IMR-90 (cell line): Measurements from ENCODE around the gene GALC. TPM values are rescaled to one million over a fixed set of nuclear protein-coding genes. Genes with fewer than 3 reads are reported as not detected.

Source experiments
- ATAC-seq: fragments of 200-7000 bp; cut with Tn5 transposase; 2 replicates; pipeline ENCODE4 v1.9.1; 2020; ENCODE audit warnings: low read depth, mild to moderate bottlenecking, moderate library complexity
- BruUV-seq: library from RNA; stranded (reverse); fragments of 400-500 nt; replicated peaks from 2 replicates; lab custom pipeline; 2021; lab: Mats Ljungman, UMichigan
- CTCF ChIA-PET: fragments of 300-600 bp; formaldehyde crosslinking; extraction: SDS; loops from one replicate; lab custom pipeline; 2021; ENCODE audit warnings: antibody characterized with exemption; lab: Yijun Ruan, JAX
- POLR2A ChIA-PET: fragments of 300-600 bp; sonication (Branson Sonifier 250); formaldehyde crosslinking; loops from one replicate; lab custom pipeline; 2022; ENCODE audit warnings: antibody characterized with exemption; ENCODE audit not compliant: unreplicated experiment; lab: Charles Lee
- DNase-seq: peaks from one replicate; pipeline ENCODE4 v3.0.0; 2013
- H2AFZ ChIP-seq: replicated peaks from 2 replicates; pipeline ENCODE3; 2013; ENCODE audit warnings: low read length, mild to moderate bottlenecking; ENCODE audit not compliant: poor library complexity
- H2AK5ac ChIP-seq: 2 replicates; pipeline ENCODE4 v1.6.1; 2013; ENCODE audit warnings: low read depth, low read length, inconsistent platforms
- H2AK9ac ChIP-seq: replicated peaks from 2 replicates; pipeline ENCODE3; 2013; ENCODE audit warnings: mild to moderate bottlenecking, low read depth, low read length, moderate library complexity; ENCODE audit not compliant: poor library complexity
- H2BK120ac ChIP-seq: 2 replicates; pipeline ENCODE4 v1.6.1; 2013; ENCODE audit warnings: low read depth, low read length, inconsistent platforms
- H2BK15ac ChIP-seq: 3 replicates; pipeline ENCODE4 v1.6.1; 2013; ENCODE audit warnings: low read depth, low read length, inconsistent platforms
- H2BK20ac ChIP-seq: 2 replicates; pipeline ENCODE4 v1.6.1; 2013; ENCODE audit warnings: low read depth, mild to moderate bottlenecking, inconsistent platforms, low read length, moderate library complexity
- H2BK5ac ChIP-seq: 2 replicates; pipeline ENCODE4 v1.6.1; 2013; ENCODE audit warnings: mild to moderate bottlenecking, low read depth, low read length, inconsistent platforms; ENCODE audit not compliant: poor library complexity, severe bottlenecking
- H3K14ac ChIP-seq: replicated peaks from 2 replicates; pipeline ENCODE4 v1.6.1; 2013; ENCODE audit warnings: low read depth, low read length, inconsistent platforms
- H3K18ac ChIP-seq: 2 replicates; pipeline ENCODE4 v1.6.1; 2013; ENCODE audit warnings: low read depth, low read length, control low read depth
- H3K23ac ChIP-seq: 2 replicates; pipeline ENCODE4 v1.6.1; 2013; ENCODE audit warnings: low read depth, low read length, inconsistent platforms
- H3K27ac ChIP-seq: 2 replicates; pipeline ENCODE4 v1.5.1; 2013; ENCODE audit warnings: mild to moderate bottlenecking, control low read depth, low read length; ENCODE audit not compliant: insufficient read depth
- H3K27me3 ChIP-seq: 2 replicates; pipeline ENCODE4 v1.6.1; 2013; ENCODE audit warnings: low read length; ENCODE audit not compliant: control insufficient read depth, insufficient read depth
- H3K36me3 ChIP-seq: 2 replicates; pipeline ENCODE4 v1.6.1; 2013; ENCODE audit warnings: low read length, mixed read lengths; ENCODE audit not compliant: control insufficient read depth, insufficient read depth
- H3K4ac ChIP-seq: 2 replicates; pipeline ENCODE4 v1.6.1; 2013; ENCODE audit warnings: low read depth, low read length, inconsistent platforms
- H3K4me1 ChIP-seq: 2 replicates; pipeline ENCODE4 v1.6.1; 2013; ENCODE audit warnings: low read length, mixed read lengths; ENCODE audit not compliant: control insufficient read depth, insufficient read depth
- H3K4me2 ChIP-seq: 2 replicates; pipeline ENCODE4 v1.6.1; 2013; ENCODE audit warnings: low read depth, mild to moderate bottlenecking, control low read depth, low read length, moderate library complexity
- H3K4me3 ChIP-seq: 2 replicates; pipeline ENCODE4 v1.5.1; 2013; ENCODE audit warnings: low read depth, mild to moderate bottlenecking, control low read depth, low read length, moderate library complexity; ENCODE audit not compliant: insufficient read depth
- H3K56ac ChIP-seq: 2 replicates; pipeline ENCODE4 v1.6.1; 2013; ENCODE audit warnings: low read length, inconsistent platforms; ENCODE audit not compliant: insufficient read depth; ENCODE audit errors: extremely low read depth
- H3K79me1 ChIP-seq, 2 experiments: 2 replicates each; pipeline ENCODE4 v1.6.1; 2013; ENCODE audit warnings: low read length in 2 of 2, inconsistent platforms in 1 of 2, low read depth in 1 of 2
- H3K9ac ChIP-seq: 2 replicates; pipeline ENCODE4 v1.6.1; 2013; ENCODE audit warnings: low read depth, low read length, control low read depth
- H3K9me1 ChIP-seq: 2 replicates; pipeline ENCODE4 v1.6.1; 2013; ENCODE audit warnings: low read length, inconsistent platforms; ENCODE audit not compliant: insufficient read depth
- H3K9me3 ChIP-seq: 2 replicates; pipeline ENCODE4 v1.6.1; 2013; ENCODE audit warnings: low read length; ENCODE audit not compliant: control insufficient read depth, insufficient read depth
- H4K20me1 ChIP-seq: 2 replicates; pipeline ENCODE4 v1.6.1; 2013; ENCODE audit warnings: low read length, inconsistent platforms; ENCODE audit not compliant: insufficient read depth
- H4K5ac ChIP-seq: 2 replicates; pipeline ENCODE4 v1.6.1; 2013; ENCODE audit warnings: mild to moderate bottlenecking, low read depth, low read length, control low read depth
- H4K8ac ChIP-seq, 2 experiments: 2 replicates each; pipeline ENCODE4 v1.6.1; 2013; ENCODE audit warnings: low read depth in 2 of 2, low read length in 2 of 2, control low read depth in 1 of 2, inconsistent platforms in 1 of 2
- H4K91ac ChIP-seq: 2 replicates; pipeline ENCODE4 v1.6.1; 2013; ENCODE audit warnings: low read depth, low read length, inconsistent platforms; ENCODE audit not compliant: insufficient read depth
- CTCF ChIP-seq: conservative IDR thresholded peaks from 2 replicates; pipeline ENCODE4 v1.5.1; 2012; ENCODE audit warnings: mild to moderate bottlenecking, low read depth, low read length, improper control_type of control experiment
- ELK1 ChIP-seq: fragments of 150-350 bp; IDR thresholded peaks from 2 replicates; pipeline ENCODE4 v1.6.1; 2016; ENCODE audit warnings: low read depth, mild to moderate bottlenecking, low read length, moderate library complexity, borderline replicate concordance
- FOS ChIP-seq: fragments of 150-350 bp; IDR thresholded peaks from 2 replicates; pipeline ENCODE4 v1.6.1; 2016; ENCODE audit warnings: low read depth, low read length
- MAFK ChIP-seq: IDR thresholded peaks from 2 replicates; pipeline ENCODE4 v1.6.1; 2012; ENCODE audit warnings: low read depth, low read length, improper control_type of control experiment
- MAZ ChIP-seq: IDR thresholded peaks from 2 replicates; pipeline ENCODE4 v1.6.1; 2012; ENCODE audit warnings: low read depth, mild to moderate bottlenecking, low read length, improper control_type of control experiment, moderate library complexity, borderline replicate concordance
- MXI1 ChIP-seq: IDR thresholded peaks from 2 replicates; pipeline ENCODE4 v1.6.1; 2012; ENCODE audit warnings: low read depth, mild to moderate bottlenecking, low read length, moderate library complexity, borderline replicate concordance
- POLR2A ChIP-seq: IDR thresholded peaks from 2 replicates; pipeline ENCODE4 v1.6.1; 2012; ENCODE audit warnings: mild to moderate bottlenecking, low read depth, low read length
- RCOR1 ChIP-seq: IDR thresholded peaks from 2 replicates; pipeline ENCODE4 v1.6.1; 2012; ENCODE audit warnings: mild to moderate bottlenecking, low read length, improper control_type of control experiment; ENCODE audit not compliant: insufficient replicate concordance
- RFX5 ChIP-seq: IDR thresholded peaks from 2 replicates; pipeline ENCODE4 v1.8.0; 2012; ENCODE audit warnings: low read depth, mild to moderate bottlenecking, low read length, moderate library complexity
- WGBS, 2 experiments: methylation state at CpG; one replicate each; pipeline versions ENCODE4 v1.1.5 to v1.1.7; 2013; ENCODE audit warnings: missing lambda C conversion rate in 2 of 2; ENCODE audit not compliant: insufficient read length in 1 of 2; ENCODE audit errors: extremely low coverage in 2 of 2; 5-methylcytosine and 5-hydroxymethylcytosine counted together
- dilution Hi-C: fragments of 300-500 bp; cut with HindIII; formaldehyde crosslinking; loops from one replicate; pipeline ENCODE4 v1.14.3; 2018; ENCODE audit warnings: low sequenced_read_pairs; ENCODE audit not compliant: unreplicated experiment
- in situ Hi-C: fragments of 300-500 bp; cut with MboI; formaldehyde crosslinking; loops from 3 replicates; pipeline ENCODE4 v1.14.3; 2019; ENCODE audit warnings: low sequenced_read_pairs, inconsistent platforms, mixed read lengths
- intact Hi-C: fragments of 100-400 bp; cut with micrococcal nuclease; formaldehyde crosslinking; loops from 2 replicates; pipeline ENCODE4 v1.10.0; 2022
- polyA plus RNA-seq, 3 experiments: library from polyadenylated mRNA; depleted of rRNA; stranded (reverse); fragments of >200 nt; gene quantifications; 2 replicates each; pipeline ENCODE4 v1.2.3, GENCODE V29; 2012; ENCODE audit warnings: low replicate concordance in 1 of 3
- total RNA-seq: library from RNA; depleted of rRNA; stranded (reverse); fragments of >200 nt; gene quantifications from 2 replicates; pipeline ENCODE4 v1.2.3, GENCODE V29; 2012
- TF ChIP-seq, protein P1 (sequence below): fragments of 150-350 bp; IDR thresholded peaks from 2 replicates; pipeline ENCODE4 v1.6.1; 2017; ENCODE audit warnings: mild to moderate bottlenecking, antibody characterized with exemption, low read length, low read depth

Gene GALC
- total and polyA plus RNA-seq, 2 of the 4 experiments (the other 2 are of a cell fraction): 6.3 to 7.9 TPM

DNA sequence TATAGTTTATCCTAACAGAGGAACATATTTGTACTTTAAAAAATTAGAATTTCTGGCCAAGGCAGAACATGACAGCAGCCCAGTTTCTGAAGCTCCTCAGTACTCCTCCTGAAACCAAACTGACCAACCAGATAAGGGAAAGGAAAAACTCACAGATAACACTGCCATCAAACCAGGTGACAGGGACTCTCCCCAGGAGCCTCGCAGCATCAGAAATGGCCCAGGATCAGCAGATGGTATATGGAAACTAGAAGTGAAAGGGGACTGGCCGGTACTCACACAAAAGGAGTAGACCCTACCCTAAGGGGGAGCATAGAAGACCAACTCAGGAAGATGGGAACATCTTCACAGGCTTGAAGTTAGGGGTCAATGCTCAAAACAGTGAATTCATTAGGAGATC, 22.0 kb downstream of the GALC start:
- H2AFZ ChIP-seq: no peak overlapping the region
- H3K9me3 ChIP-seq: no peaks in the 10 kb centered on the region
- H3K14ac ChIP-seq: no peak overlapping the region
- no peak for TF ChIP-seq RFX5
- TF ChIP-seq MXI1: no peak
- no peak for TF ChIP-seq POLR2A
- no peak for TF ChIP-seq MAFK
- no peak for TF ChIP-seq RCOR1
- no peak for TF ChIP-seq MAZ
- TF ChIP-seq, protein P1, sequence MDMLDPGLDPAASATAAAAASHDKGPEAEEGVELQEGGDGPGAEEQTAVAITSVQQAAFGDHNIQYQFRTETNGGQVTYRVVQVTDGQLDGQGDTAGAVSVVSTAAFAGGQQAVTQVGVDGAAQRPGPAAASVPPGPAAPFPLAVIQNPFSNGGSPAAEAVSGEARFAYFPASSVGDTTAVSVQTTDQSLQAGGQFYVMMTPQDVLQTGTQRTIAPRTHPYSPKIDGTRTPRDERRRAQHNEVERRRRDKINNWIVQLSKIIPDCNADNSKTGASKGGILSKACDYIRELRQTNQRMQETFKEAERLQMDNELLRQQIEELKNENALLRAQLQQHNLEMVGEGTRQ: no peak
- TF ChIP-seq FOS: no peak
- no peak for TF ChIP-seq ELK1
- TF ChIP-seq CTCF: no peak
- no peak overlapping the region for H2BK20ac ChIP-seq
- H3K9ac ChIP-seq: no peak overlapping the region
- no peak overlapping the region for H4K91ac ChIP-seq
- H2AK9ac ChIP-seq: no peak overlapping the region
- H2AK5ac ChIP-seq: no peak overlapping the region
- no peak overlapping the region for H3K4ac ChIP-seq
- no peak overlapping the region for H3K4me3 ChIP-seq
- no peak overlapping the region for H4K8ac ChIP-seq
- no peak overlapping the region for H3K23ac ChIP-seq
- WGBS, 2 experiments: no CpG with 5 or more reads among the region's 2 CpGs
- ChIA-PET POLR2A (no interaction called here), CTCF (no interaction called here)
- in situ Hi-C loops: no loop called here
- H3K27me3 ChIP-seq: no peaks in the 10 kb centered on the region
- no peaks in the 10 kb centered on the region for H3K36me3 ChIP-seq
- no peak overlapping the region for H3K4me2 ChIP-seq
- H2BK120ac ChIP-seq: no peak overlapping the region
- H3K9me1 ChIP-seq: no peaks in the 10 kb centered on the region
- intact Hi-C loops: no loop called here
- ATAC-seq (no peak), DNase-seq (no peak)
- no peak overlapping the region for H3K56ac ChIP-seq
- no peaks in the 10 kb centered on the region for H4K20me1 ChIP-seq
- H3K18ac ChIP-seq: no peak overlapping the region
- no peak overlapping the region for H2BK15ac ChIP-seq
- no peak overlapping the region for H2BK5ac ChIP-seq
- H3K4me1 ChIP-seq: no peaks in the 10 kb centered on the region
- H3K27ac ChIP-seq: no peak overlapping the region
- no peaks in the 10 kb centered on the region for H3K79me1 ChIP-seq
- no TSS peak for BruUV-seq
- H4K5ac ChIP-seq: no peak overlapping the region
- dilution Hi-C loops: no loop called here
